Stromal cell of bone marrow (primary cell): Measurements from ENCODE around the gene TRABD2B.

Source experiments
- DNase-seq: peaks from one replicate; pipeline ENCODE4 v3.0.0-alpha.2; 2012; ENCODE audit warnings: low read depth

Gene TRABD2B

DNA sequence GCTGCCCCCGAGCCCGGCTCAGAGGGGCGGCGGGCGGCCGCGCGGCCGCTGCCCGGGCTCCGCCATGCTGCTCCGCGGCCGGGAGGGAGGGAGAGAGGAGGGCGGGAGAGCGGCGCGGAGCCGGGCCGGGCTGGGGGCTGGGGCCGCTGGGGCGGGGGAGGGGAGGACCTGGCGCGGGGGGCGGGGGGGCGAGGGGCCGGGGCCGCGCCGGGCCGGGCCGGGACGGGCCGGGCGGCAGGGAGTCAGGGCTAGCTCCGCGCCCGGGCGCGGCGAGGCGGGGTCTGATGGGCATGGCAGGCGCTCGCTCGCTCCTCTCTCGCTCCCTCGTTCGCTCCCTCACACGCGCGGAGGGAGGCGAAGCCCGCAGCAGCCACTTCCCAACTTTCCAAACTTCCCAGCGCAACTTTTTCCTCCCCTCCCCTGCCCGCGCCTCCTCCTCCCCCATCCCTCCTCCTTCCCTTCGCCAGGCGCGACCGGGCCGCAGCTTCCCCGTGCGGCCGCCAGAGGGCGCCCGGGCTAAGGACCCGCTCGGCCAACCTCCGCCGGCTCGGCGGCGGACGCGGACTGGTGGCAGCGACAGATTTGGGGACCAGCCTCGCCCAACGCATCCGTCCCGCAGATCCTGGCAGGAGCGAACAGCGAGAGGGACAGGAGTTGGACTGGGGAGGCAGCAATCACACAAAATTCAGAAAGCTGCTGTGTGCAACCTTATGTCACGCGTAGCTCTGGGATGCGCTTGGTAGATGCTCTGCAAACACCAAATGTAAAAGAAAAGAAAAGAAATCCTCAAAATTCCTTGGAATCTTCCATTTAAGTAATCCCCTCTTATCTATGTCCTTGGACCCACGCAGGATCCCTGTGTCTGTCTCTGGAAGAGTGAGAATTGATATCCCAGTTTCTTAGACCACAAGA lies at the start of gene TRABD2B:
Gene TRABD2B, minus strand, starts transcription at position 97 of the 912 bp plus-strand sequence.
- DNase-seq = peak; percentile 59

DNA sequence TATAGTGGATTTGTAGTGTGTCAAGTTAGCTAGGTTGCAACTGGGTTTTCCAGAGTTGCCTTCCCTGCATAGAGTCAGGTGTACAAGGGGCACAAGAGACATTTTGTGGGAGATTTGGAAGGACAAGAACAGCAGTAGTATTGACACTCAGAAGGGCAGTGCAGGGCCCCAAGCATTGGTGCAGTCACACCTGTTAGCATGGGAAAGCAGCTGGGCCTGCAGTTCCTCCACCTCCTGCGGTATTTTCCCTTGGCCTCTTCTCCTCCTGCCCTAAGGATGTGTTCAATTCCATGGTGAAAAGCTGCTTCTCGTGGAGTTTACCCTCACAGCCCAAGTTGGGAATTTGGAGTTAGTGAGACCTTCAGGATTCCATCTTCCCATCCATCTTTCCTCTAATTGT lies 47.1 kb upstream of the TRABD2B start:
- no peak for DNase-seq

DNA sequence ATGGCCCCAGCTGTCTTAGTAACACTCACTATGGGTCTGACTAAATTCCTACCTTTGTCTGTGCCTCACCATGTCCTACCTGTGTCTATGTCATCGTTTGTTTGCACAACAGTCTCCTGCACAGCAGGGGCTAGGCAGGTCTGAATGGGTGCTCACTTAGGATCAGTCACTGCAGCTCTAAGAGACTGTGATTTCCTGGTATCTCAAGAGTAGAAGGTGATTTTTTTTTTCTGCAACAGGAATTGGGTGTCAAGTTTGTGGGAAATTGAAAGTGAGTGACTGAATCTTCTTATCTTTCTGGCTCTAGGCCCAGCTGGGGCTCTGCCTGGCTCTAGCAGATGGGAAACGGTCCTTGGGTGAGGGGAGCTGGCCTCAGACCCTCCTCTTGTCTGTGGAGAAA lies 46.4 kb upstream of the TRABD2B start:
- no peak for DNase-seq

DNA sequence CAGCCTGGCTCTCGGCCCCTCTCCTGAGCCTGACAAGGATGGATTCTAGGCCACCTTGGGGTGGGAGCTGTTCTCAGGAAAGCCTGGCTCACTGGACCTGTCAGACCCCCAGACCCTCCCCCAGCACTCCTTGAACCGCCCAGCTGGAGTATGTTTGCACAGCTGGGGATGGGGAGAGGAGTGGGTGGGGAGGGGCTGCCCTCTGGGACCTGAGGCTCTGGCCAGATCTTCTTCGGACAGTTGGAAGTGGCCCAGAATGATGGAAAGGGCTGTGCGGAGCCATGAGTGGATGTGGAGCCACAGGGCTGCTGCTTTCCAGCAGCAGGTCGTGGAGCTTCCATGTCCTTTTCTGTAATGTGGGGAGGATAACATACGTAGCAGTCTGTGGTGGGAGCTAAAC lies 43.0 kb upstream of the TRABD2B start:
- DNase-seq = no peak

DNA sequence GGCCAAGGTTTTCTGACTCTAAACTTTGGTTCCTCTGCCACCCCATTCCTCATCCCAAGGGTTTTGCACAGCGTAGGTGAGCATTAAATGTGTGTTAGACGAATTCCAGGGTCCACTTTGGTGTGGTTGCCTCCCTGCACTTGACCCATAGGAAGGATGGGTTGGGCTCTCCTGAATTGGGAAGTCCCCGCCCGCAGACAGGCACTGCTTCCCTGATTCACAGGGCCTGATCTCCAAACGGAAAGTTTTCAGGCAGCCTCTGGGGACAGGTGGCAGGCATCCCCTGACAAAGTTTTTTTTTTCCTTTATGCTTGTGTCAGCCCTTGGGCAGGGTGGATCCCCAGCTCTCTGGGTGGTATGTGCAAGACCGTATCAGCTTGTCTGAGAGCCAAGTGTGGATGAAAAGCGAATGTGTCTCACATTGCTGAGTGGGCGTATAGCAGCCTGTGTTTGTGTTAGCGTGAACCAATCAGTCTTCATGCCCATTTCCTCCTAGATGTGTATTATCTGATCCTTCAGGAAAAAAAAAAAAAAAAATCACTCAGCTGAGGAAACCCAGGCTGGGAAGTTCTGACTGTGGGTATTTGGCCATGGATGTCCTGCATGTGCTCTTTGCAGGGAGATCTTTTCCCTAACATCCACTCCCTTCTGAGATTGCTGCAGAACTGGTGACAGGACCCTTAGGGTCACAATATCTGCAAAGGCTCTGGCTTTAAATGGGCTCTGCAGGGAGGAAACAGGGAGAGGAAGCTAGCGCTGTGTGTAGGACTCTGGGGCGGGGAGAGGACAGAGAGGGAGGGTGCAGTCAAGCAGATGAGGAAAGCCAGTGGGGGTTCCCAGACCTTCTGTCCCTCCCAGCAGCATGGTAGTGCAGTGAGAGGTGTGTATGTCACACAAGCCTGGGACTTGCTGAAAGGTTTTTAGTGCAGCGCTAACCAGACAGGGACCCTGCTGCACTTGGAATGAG lies 42.2 kb upstream of the TRABD2B start:
- no peak for DNase-seq

DNA sequence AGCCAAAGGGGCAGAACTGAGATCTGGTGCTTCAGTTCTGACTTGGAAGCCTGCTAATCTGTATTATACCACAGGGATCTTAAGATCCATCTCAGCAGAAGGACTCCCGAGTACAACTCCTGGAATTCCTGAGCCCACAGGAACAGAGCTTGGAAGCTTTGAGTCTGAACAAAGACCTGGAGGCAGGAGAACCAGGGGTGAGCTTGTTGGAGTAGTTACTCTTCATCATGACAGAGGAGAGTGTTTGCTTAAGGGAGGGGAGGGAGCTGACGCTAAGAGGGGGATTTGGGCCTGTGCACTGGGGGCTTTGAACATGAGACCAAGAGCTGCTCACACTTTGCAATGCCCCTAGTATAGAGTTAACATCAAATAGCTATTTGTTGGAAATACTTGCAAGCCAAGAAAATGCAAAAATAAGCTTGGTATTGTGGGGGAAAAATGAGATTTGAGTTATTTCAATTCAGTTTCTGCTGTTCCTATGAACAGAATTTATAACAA lies 41.1 kb upstream of the TRABD2B start:
- no peak for DNase-seq

DNA sequence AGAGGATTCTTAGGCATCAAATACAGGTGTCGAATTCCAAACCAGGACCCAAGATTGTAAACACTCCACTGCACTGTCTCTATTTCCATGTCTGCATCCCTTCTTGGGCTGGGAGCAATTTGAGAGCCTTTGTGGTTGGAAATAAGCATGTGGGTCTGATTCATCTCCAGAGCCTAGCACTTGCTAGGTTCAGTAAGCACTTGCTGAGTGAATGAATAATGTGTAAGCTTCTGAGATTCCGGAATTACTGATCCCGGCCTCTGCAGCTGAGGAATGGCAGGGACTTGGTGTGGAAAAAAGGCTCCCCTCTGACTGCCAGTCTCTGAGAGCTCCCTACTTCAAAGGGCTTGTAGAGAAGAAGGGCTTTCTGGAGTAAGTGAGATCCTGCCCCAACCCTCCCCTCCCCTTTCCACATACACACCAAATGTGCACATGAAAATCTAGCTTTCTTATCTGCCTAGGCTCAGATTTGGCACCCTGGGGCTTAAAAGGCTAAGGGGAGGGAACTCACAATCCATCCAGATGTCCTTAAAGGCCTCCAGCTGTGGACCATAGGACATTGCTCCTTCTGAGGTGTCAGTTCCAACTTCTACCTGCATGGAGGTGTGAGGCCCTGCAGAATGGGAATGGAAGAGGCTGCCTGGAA lies 39.6 kb upstream of the TRABD2B start:
- DNase-seq = peak; percentile 87

DNA sequence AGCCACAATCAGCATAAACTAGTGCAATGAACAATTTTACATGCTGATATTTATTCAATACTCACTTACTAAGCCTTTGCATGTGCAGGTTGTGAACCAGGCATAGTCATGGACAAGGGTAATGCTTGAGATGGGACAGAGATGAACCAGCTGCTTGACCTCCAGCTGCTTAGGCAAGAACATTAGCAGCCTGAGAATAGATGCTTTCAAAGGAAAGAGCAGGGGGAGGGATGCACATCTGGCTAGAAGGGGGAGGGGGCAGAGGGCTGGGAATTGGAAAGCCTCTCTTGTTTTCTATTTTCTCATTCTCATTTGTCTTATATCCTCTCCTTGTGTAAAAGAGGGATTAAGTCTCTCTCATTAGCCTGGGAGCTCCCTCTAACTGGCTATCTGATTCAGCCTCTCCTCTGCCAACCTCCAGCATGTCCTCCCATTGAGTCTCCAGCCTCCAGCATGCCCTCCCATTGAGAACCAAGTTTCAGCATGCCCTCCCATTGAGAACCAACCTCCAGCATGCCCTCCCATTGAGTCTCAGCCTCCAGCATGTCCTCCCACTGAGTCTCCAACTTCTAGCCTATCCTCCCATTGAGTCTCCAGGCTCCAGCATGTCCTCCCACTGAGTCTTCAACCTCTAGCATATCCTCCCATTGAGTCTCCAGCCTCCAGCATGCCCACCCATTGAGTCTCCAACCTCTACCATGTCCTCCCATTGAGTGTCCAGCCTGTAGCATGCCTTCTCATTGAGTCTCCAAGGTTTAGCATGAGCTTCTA lies 38.4 kb upstream of the TRABD2B start:
- DNase-seq = no peak

DNA sequence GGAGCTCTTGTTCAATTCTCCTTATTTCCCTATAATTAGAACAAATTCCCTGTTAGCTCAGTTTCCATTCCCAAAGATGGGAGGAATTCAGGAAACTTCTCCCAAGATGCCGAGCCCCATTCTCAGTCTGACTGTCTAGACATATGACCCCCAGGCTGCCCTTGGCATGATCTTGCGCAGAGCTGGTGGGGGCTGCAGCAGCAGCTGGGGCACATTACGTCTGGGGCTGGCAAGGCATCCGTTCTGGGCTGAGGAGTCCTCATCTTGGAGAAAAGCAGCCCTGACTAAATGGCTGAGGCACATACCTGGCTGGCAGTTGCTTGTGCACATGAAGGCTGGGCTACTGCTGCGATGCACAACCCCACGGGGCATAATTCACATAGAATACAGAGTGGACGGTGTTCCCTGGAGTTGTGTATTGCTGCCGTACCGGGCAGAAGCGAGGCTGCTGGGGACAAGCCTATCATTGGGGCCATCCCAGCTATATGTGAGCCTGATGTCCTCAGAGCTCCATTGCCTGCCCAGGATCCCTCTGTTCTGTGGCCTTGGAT lies 36.4 kb upstream of the TRABD2B start:
- no peak for DNase-seq

DNA sequence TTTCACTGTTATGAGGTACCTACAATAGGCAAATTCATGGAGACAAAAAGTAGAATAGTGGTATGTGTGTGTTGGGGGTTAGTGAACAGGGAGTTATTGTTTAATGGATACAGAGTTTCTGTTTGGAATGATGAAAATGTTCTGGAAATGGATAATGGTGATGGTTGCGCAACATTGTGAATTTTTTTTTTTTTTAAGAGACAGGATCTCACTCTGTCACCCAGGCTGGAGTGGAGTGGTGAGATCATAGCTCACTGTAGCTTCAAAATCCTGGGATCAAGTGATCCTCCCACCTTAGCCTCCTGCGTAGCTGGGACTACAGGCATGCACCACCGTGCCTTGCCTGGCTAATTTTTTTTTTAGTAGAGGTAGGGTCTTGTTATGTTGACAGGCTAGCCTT lies 34.5 kb upstream of the TRABD2B start:
- DNase-seq = no peak

DNA sequence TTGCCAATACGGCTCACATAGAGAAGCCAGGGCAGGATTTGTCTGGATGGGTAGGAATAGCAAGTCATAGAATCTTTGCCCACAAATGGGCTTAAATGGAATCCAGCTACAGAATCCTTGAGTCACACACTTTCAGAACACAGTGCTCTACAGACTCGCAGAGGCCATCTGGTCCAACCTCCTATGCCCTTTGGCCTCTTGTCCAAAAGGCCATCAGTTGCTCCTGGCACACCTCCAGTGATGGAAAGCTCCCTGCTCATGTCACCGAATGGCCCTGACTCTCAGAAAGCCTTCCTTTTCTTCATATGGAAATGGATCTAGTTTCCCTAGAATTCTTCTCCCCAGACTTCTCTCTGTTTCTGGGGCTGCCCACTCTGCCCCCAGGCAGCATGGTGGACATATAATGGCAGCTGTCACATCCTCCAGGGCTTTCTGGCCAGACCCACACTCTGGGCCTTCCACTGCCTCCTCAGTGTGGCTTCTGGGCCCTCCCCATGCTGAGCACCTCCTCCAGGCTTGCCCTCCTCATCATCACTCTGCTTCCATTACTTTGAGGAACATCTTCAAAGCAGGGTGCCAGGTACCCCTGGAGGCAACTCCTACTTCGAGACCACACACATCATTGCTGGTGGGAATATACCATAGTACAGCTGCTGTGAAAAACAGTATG lies 33.6 kb upstream of the TRABD2B start:
- no peak for DNase-seq

DNA sequence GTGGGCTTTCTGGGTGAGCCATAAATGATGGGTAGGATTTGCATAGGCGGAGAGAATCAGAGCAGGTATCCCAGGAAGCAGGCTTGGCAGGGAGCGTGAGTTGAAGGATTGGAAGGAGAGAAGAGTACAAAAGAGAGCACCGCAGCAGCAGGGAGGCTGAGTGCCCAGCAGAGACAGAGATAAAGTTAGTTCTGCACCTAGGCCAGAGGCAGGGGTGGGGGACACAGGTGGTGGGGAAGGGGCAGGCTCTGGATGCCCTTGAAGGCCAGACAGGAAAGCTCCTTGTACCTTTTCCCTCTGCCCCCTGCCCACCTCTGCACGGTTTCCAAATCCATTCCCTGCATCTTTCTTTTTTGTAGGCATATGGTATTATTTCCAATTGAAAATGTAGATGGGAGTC lies 33.0 kb upstream of the TRABD2B start:
- no peak for DNase-seq

DNA sequence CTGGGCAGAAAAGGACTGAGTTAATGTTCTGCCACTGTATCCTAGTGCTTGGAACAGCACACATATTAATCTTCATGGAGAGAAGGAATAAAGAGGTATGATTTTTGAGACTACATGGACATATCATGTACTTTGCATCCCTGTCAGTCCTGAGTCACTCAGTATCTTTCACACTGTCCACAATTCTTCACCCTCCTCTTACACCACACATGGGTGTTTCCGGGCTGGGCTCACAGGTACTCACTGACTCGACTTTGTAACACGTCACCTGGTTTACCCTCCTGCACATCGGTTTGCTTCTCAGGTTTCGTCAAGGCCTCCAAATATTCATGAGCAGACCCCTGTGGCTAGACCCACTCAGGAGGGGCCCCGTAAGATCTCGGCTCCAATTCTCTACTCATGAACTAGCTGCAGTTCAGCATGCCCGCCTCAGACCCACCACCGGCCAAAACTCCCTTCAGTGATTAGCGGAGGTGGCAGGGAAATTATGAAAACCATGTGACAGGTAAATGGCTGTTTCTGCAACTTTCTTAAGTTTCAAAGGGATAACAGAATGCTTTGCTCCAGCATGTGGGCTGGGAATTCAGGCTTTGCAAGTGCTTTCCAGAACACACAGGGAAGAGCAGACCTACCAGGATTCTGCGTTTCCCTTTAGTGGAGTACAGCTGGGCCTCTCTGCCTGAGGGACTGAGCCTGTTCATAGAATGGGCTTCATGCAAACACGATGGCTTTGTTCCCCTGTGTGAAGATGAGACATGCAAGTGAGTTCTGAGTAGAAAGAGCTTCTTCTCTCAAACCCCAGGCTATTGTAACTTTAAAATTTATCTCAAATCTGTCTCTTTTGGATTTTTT lies 31.3 kb upstream of the TRABD2B start:
- no peak for DNase-seq

DNA sequence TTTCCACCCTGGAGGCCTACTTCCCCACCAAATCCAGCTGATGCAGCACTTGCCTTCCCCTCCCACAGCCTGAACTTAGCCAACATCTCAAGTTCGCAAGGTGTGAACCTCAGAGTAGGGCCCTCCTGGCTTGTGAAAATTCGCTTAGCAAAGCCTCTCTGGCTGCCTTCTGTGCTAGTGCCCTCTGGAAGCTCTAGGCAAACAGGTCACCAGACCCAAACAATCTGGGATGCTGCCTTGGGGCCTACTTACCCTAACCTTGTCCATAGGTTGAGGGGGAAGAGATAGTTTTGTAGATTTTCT lies 30.3 kb upstream of the TRABD2B start:
- DNase-seq = no peak

DNA sequence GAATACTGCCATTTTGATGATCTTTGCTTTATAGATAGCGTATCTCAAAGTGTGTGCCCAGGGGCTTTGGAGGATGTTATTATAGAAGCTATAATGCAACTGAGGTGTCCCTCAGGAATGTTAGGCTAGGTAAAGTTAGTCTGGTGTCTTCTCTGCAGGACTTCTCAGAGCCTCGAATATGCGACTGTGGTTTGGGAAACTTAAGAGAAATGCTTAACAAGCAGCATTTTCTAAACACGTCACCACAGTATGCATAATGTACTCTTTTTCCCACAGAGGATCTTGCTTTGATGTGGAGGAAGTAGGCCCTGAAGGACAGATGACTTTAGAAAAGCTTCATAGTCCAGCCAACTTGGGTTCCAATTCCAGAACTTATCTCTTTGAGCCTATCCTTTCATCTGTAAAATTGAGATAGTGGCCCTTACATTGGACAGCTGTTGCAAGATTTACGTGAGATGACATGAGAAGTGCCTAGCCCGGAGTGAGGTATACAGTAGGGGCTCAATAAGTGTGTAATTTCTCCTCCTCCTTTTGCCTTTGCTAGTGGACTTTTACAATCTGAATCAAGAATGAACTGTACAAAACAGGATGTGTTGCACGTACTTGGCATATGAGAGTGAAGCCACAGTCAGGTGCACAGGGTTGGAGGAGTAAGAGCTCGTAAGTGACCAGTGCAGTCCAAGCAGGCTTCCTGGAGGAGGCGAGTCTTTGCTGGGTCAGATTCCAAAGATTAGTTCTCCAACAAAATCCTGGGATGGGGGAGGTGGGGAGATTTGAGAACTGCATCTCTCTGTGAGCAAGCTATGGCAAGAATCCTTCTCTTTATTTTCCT lies 29.7 kb upstream of the TRABD2B start:
- no peak for DNase-seq

DNA sequence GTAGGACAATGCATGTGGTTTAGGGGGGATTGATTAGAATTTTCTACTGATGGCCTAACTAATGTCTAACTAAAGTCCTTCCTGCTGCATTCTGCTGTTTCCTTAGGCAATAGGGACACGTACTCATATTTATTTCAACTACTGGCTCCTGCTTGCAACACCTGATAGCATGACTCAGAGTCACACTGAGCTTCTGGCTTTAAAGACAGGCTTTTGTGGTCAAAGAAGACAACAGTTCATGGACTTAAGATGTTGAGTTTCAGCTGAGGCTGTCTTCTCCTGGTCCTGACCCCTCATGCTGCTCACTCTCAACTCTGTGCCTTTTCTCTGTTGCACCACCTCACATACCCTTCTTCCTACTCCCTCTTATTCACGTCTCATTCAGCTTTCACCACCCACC lies 29.1 kb upstream of the TRABD2B start:
- DNase-seq = peak; percentile 52

DNA sequence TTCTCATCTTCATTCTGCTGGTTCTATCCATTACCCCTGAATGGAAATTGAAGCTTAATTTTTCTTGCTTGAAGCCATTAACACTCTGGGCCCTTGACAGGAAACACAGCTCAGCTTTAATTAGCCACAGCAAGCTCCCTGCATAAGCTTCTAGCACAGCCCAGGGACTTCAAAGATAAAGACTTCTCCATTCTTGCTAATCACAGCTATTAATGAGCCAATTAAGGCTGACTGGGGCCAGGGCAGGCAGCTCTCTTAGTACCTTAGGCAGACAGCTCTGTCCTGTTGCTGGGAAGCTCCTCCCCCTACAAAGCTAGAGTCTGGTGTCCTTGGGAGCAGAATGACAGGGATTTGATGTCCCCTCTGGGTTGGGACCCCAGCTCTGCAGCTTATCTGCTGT lies 27.9 kb upstream of the TRABD2B start:
- no peak for DNase-seq

DNA sequence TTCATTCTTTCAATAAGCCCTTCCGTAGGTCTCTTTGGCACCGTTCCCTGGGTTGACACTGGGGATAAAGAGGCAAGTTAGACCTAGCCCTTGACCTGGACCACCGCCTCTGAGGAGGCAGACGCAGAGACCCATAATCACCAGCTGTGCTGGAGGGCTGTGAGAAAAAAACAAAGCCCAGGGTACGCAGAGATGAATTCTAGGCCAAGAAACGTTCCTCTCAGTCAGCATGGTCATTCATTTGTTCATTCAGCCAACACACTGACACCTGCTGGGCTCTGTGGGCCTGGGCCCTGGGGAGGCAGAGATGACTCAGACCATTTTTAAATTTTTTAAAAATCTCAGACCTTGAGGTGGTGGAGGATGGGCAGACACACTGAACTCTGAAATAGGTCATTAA lies 26.3 kb upstream of the TRABD2B start:
- DNase-seq = no peak

DNA sequence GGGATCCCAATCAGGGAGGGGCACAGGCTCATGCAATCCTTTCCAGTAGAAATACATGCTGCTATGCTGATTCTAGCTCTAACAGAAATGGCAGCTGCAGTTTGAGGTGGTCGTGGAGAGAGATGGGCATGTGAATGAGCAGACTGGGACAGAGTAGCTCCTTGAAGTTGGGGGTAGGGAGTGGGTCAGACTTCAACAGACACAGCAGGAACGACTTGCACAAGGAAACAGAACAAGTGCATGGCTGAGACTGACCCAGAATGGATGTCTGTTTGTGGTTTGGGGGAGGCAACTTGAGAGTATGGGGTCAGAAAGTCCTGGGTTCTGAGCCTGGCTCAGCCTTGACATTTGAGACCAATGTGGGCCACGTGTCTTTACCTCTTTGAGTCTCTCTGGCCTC lies 25.1 kb upstream of the TRABD2B start:
- no peak for DNase-seq
